Gastrocnemius medialis (tissue), 4 donors: ENCODE measurements around the gene CSAD. TPM values are rescaled to one million over a fixed set of nuclear protein-coding genes. Genes with fewer than 3 reads are reported as not detected.

Experiments used
- ATAC-seq, 2 donors: fragments of 150-250 bp; one replicate each; pipeline ENCODE4 v1.9.1; 2016
- DNase-seq, 2 donors: peaks; one replicate each; pipeline ENCODE4 v3.0.0-alpha.2; 2019
- H3K27ac ChIP-seq, 4 donors: fragments of 200-600 bp; sonication (generic); 1 replicate in 1 of 4; 2 replicates in 3 of 4; pipeline ENCODE4 v1.5.1; 2016 to 2018; ENCODE audit warnings: mild to moderate bottlenecking in 2 of 4, moderate library complexity in 1 of 4
- H3K27me3 ChIP-seq, 3 donors: fragments of 200-600 bp; sonication (generic) in 2 of 3; 1 replicate in 1 of 3; 2 replicates in 2 of 3; pipeline versions ENCODE4 v1.5.1 to v1.6.0; 2016 to 2019; ENCODE audit warnings: mild to moderate bottlenecking in 1 of 3, moderate library complexity in 1 of 3
- H3K36me3 ChIP-seq, 2 donors: fragments of 200-600 bp; sonication (generic) in 1 of 2; one replicate each; pipeline ENCODE4 v1.5.1; 2017 to 2018
- H3K4me1 ChIP-seq, 2 donors: fragments of 200-600 bp; sonication (generic) in 1 of 2; one replicate each; pipeline ENCODE4 v1.5.1; 2016 to 2017; ENCODE audit warnings: mild to moderate bottlenecking in 2 of 2
- H3K4me3 ChIP-seq, 4 donors: fragments of 200-600 bp; sonication (generic) in 3 of 4; 1 replicate in 1 of 4; 2 replicates in 3 of 4; pipeline ENCODE4 v1.5.1; 2016 to 2019; ENCODE audit warnings: mild to moderate bottlenecking in 2 of 4
- H3K9me3 ChIP-seq, 3 donors: fragments of 200-600 bp; sonication (generic) in 2 of 3; 1 replicate in 1 of 3; 2 replicates in 2 of 3; pipeline ENCODE4 v1.5.1; 2016 to 2019
- CTCF ChIP-seq, 5 experiments: fragments of 450-650 bp in 3 of 5; fragments of 200-600 bp in 2 of 5; sonication (generic) in 2 of 5; IDR thresholded peaks in 4 of 5; conservative IDR thresholded peaks in 1 of 5; 1 replicate in 4 of 5; 2 replicates in 1 of 5; pipeline ENCODE4 v1.5.1; 2016 to 2019; ENCODE audit warnings: antibody characterized with exemption in 5 of 5, mild to moderate bottlenecking in 3 of 5, moderate library complexity in 3 of 5
- POLR2A ChIP-seq, 2 donors: fragments of 450-650 bp; IDR thresholded peaks; one replicate each; pipeline ENCODE4 v1.6.1; 2017; ENCODE audit warnings: antibody characterized with exemption in 2 of 2, mild to moderate bottlenecking in 2 of 2, moderate library complexity in 2 of 2
- in situ Hi-C, 4 donors: fragments of 200-750 bp; cut with MboI; loops; one replicate each; pipeline versions ENCODE4 v1.15.0 to v1.8.0; 2017; ENCODE audit warnings: low sequenced_read_pairs in 4 of 4
- intact Hi-C: fragments of 100-400 bp; cut with DNase I; formaldehyde crosslinking; loops from one replicate; pipeline ENCODE4 v1.15.1; 2023; ENCODE audit warnings: low total_unique reads
- total RNA-seq, 4 donors: library from RNA; depleted of rRNA; stranded (reverse); fragments of >200 nt; gene quantifications; one replicate each; pipeline versions ENCODE4 v1.1.0 to v1.2.3, GENCODE V29; 2016

The CSAD gene
- total RNA-seq, 4 donors from 2014 or later, result 0.68 to 14.9 (median 1.9) TPM

GRCh38 chr12:53198486-53199110 lies 17.9 kb upstream of the CSAD start:
- in situ Hi-C loops, result loop anchor here in 1 of 4 donors (25.0 kb wide), 1 partner anchor 136 kb away; the partner anchor contains the start of gene TNS2
- no peak for ATAC-seq
- DNase-seq, result no peak

GRCh38 chr12:53197011-53197640 lies 16.4 kb upstream of the CSAD start:
- peak in 1 of 2 donors; percentile 22 for ATAC-seq

More at GRCh38 chr12:53198486-53199110, 17.9 kb upstream of the CSAD start:
- Histone ChIP-seq H3K9me3 (no peaks in the 10 kb centered on the region), H3K36me3 (no peaks in the 10 kb centered on the region), H3K4me3 (no peak overlapping the region), H3K27ac (no peak overlapping the region), H3K4me1 (peaks cover 0 to 9% of the 10 kb centered on the region in 2 donors), H3K27me3 (peaks cover 0 to 5% (median 3%) of the 10 kb centered on the region in 3 donors)
- intact Hi-C loops, result no loop called here
- TF ChIP-seq POLR2A (IDR thresholded peaks at IDR 0.05), result no peak
- TF ChIP-seq CTCF (IDR thresholded peaks at IDR 0.05 in 4 of 5, conservative IDR thresholded peaks at IDR 0.05 in 1 of 5), result no peak

GRCh38 chr12:53196486-53196885 lies 15.8 kb upstream of the CSAD start:
- no peaks in the 10 kb centered on the region for H3K9me3 ChIP-seq
- H3K36me3 ChIP-seq, result no peaks in the 10 kb centered on the region
- TF ChIP-seq POLR2A (IDR thresholded peaks at IDR 0.05), result no peak
- H3K4me1 ChIP-seq, result peaks cover 0 to 9% of the 10 kb centered on the region in 2 donors
- ATAC-seq, result no peak
- DNase-seq, result no peak
- in situ Hi-C loops, result loop anchor here in 1 of 4 donors (25.0 kb wide), 1 partner anchor 134 kb away; the partner anchor contains the start of gene TNS2
- H3K27ac ChIP-seq, result no peak overlapping the region
- H3K27me3 ChIP-seq, result peaks cover 0 to 5% (median 3%) of the 10 kb centered on the region in 3 donors
- intact Hi-C loops, result no loop called here
- no peak overlapping the region for H3K4me3 ChIP-seq

More at GRCh38 chr12:53197011-53197640, 16.4 kb upstream of the CSAD start:
- no peak for DNase-seq
- in situ Hi-C loops (loop anchor here in 1 of 4 donors (25.0 kb wide), 1 partner anchor 135 kb away; the partner anchor contains the start of gene TNS2), intact Hi-C loops (loop anchor here (1.0 kb wide), 2 partner anchors 38 to 131 kb away; no protein-coding TSS in a partner anchor)
- Histone ChIP-seq H3K4me3 (peak overlapping the region; percentile 24 to 38 (median 29)), H3K4me1 (peaks cover 0 to 9% of the 10 kb centered on the region in 2 donors), H3K27me3 (peaks cover 0 to 5% (median 3%) of the 10 kb centered on the region in 3 donors), H3K27ac (no peak overlapping the region), H3K36me3 (no peaks in the 10 kb centered on the region), H3K9me3 (no peaks in the 10 kb centered on the region)
- TF ChIP-seq CTCF (IDR thresholded peaks at IDR 0.05 in 4 of 5, conservative IDR thresholded peaks at IDR 0.05 in 1 of 5) (no peak), POLR2A (IDR thresholded peaks at IDR 0.05) (no peak)

- intact Hi-C loops (no loop called here), in situ Hi-C loops (loop anchor here in 1 of 4 donors (25.0 kb wide), 1 partner anchor 133 kb away; the partner anchor contains the start of gene TNS2)
- H3K9me3 ChIP-seq, result no peaks in the 10 kb centered on the region
- no peaks in the 10 kb centered on the region for H3K36me3 ChIP-seq
- peaks cover 0 to 5% (median 3%) of the 10 kb centered on the region in 3 donors for H3K27me3 ChIP-seq
- H3K4me3 ChIP-seq, result no peak overlapping the region
- H3K4me1 ChIP-seq, result peaks cover 0 to 9% of the 10 kb centered on the region in 2 donors
- DNase-seq, result no peak
- TF ChIP-seq CTCF (IDR thresholded peaks at IDR 0.05 in 4 of 5, conservative IDR thresholded peaks at IDR 0.05 in 1 of 5), result no peak
- no peak for TF ChIP-seq POLR2A (IDR thresholded peaks at IDR 0.05)
- no peak for ATAC-seq
- no peak overlapping the region for H3K27ac ChIP-seq
Measured at GRCh38 chr12:53195516-53196420, 15.0 kb upstream of the CSAD start.
